ENCODE measurements around the gene ARHGAP1. TPM values are rescaled to one million over a fixed set of nuclear protein-coding genes. Genes with fewer than 3 reads are reported as not detected.

The ARHGAP1 gene
- polyA plus RNA-seq, 2 of the 4 experiments (the other 2 are of a cell fraction) = 17.2 to 35.2 TPM

GRCh38 chr11:46747150-46747549 is 46.7 kb upstream of the ARHGAP1 start:
- CTCF ChIA-PET = interaction anchor here (0.8 kb wide), 1 partner anchor 357 kb away, joined by 4 read pairs; no protein-coding TSS in a partner anchor
- Histone ChIP-seq H3K27ac (no peak overlapping the region), H3K4me3 (no peak overlapping the region), H3K9me3 (no peaks in the 10 kb centered on the region), H3K4me1 (no peaks in the 10 kb centered on the region), H3K4me2 (no peak overlapping the region)
- TF ChIP-seq MAZ (IDR thresholded peaks at IDR 0.05; ENCODE audit: borderline replicate concordance, low read depth, low read length) = no peak
- TF ChIP-seq MYC (IDR thresholded peaks at IDR 0.05; ENCODE audit: borderline replicate concordance, low read length) = no peak
- TF ChIP-seq RAD21 (conservative IDR thresholded peaks at IDR 0.05 in 1 of 2, IDR thresholded peaks at IDR 0.05 in 1 of 2) = no peak
- no peak for TF ChIP-seq HDAC2 (IDR thresholded peaks at IDR 0.05)
- no peak for TF ChIP-seq NPAS2 (CRISPR knock-in tag; IDR thresholded peaks at IDR 0.05; ENCODE audit: borderline replicate concordance)
- no peak for TF ChIP-seq BCL3 (IDR thresholded peaks at IDR 0.05)
- no peak for TF ChIP-seq ZNF302 (CRISPR knock-in tag; IDR thresholded peaks at IDR 0.05)
- no peak for TF ChIP-seq PHF8 (IDR thresholded peaks at IDR 0.05; ENCODE audit: borderline replicate concordance, low read depth)
- TF ChIP-seq REST (IDR thresholded peaks at IDR 0.05) = no peak
- no peak for TF ChIP-seq MAFK (IDR thresholded peaks at IDR 0.05; ENCODE audit: partially characterized antibody)
- TF ChIP-seq ELK1 (IDR thresholded peaks at IDR 0.05; ENCODE audit: low read depth, low read length) = no peak
- TF ChIP-seq POLR2AphosphoS2 (conservative IDR thresholded peaks at IDR 0.05; ENCODE audit: low read length) = no peak
- 91% methylated on average over 6 of the region's 6 CpGs for WGBS (ENCODE audit: missing lambda C conversion rate)
- FAIRE-seq (no peak), ATAC-seq (no peak), DNase-seq (ENCODE audit: low read depth in 1 of 2, low spot score in 1 of 2) (no peak)
- POLR2A ChIA-PET = no interaction called here

GRCh38 chr11:46745995-46746394 is 45.6 kb upstream of the ARHGAP1 start:
- DNase-seq (ENCODE audit: low read depth in 1 of 2, low spot score in 1 of 2) (no peak), FAIRE-seq (no peak), ATAC-seq (no peak)
- ChIA-PET CTCF (no interaction called here), POLR2A (no interaction called here)
- Histone ChIP-seq H3K4me1 (no peaks in the 10 kb centered on the region), H3K4me3 (no peak overlapping the region), H3K4me2 (no peak overlapping the region), H3K27ac (no peak overlapping the region), H3K9me3 (no peaks in the 10 kb centered on the region)
- WGBS (ENCODE audit: missing lambda C conversion rate) = 88% methylated on average over 3 of the region's 3 CpGs
- TF ChIP-seq PHF8 (IDR thresholded peaks at IDR 0.05; ENCODE audit: borderline replicate concordance, low read depth) (no peak), FOSL2 (IDR thresholded peaks at IDR 0.05) (no peak), FOSL2 (CRISPR knock-in tag; IDR thresholded peaks at IDR 0.05) (no peak), GATA3 (IDR thresholded peaks at IDR 0.05; ENCODE audit: borderline replicate concordance) (no peak), RNF2 (IDR thresholded peaks at IDR 0.05; ENCODE audit: borderline replicate concordance, low read depth) (no peak), BHLHE40 (IDR thresholded peaks at IDR 0.05; ENCODE audit: low read depth, low read length) (no peak), CHD2 (IDR thresholded peaks at IDR 0.05; ENCODE audit: low read length, partially characterized antibody) (no peak), EP300 (IDR thresholded peaks at IDR 0.05) (no peak), BCL3 (IDR thresholded peaks at IDR 0.05) (no peak)
